NK-92 (cell line): ENCODE results near the gene MOSPD3.
"Not testable (repeated sequence)": the region's sequence is repeated elsewhere in the genome, so short reads cannot be mapped to it uniquely, and the experiment has no call there.

Source experiments
- DNase-seq: peaks from one replicate; lab custom pipeline; 2025; ENCODE audit not compliant: unreplicated experiment; lab: John Stamatoyannopoulos, UW

Gene MOSPD3

GRCh38 chr7:100662194-100662776 is 49.9 kb downstream of the MOSPD3 start:
- DNase-seq = not testable (repeated sequence)
